ENCODE results near the gene ALDH1B1.

- no peak for TF ChIP-seq EZH2phosphoT487 (IDR thresholded peaks at IDR 0.05; ENCODE audit: insufficient read depth, low read depth)
- TF ChIP-seq EZH2 (IDR thresholded peaks at IDR 0.05; ENCODE audit: insufficient read depth, poor library complexity, severe bottlenecking): no peak
Observed at GRCh38 chr9:38385896-38386295, 6.6 kb upstream of the ALDH1B1 start.
